HepG2 (cell line): ENCODE results near the gene SUCLG2. TPM values are rescaled to one million over a fixed set of nuclear protein-coding genes. Genes with fewer than 3 reads are reported as not detected.

Source experiments
- ATAC-seq: fragments of 200-7000 bp; cut with Tn5 transposase; 3 replicates; pipeline ENCODE4 v1.9.1; 2020; ENCODE audit warnings: mild to moderate bottlenecking, moderate library complexity
- BruUV-seq: library from RNA; stranded (reverse); fragments of 400-500 nt; replicated peaks from 2 replicates; lab custom pipeline; 2021; lab: Mats Ljungman, UMichigan
- CTCF ChIA-PET: fragments of 300-600 bp; formaldehyde crosslinking; extraction: SDS; loops from one replicate; lab custom pipeline; 2021; ENCODE audit warnings: low total read pairs, inconsistent platforms, low intra/inter-chr PET ratio; lab: Yijun Ruan, JAX
- POLR2A ChIA-PET: fragments of 350-600 bp; sonication (Branson Sonifier 250); formaldehyde crosslinking; loops from one replicate; lab custom pipeline; 2020; ENCODE audit warnings: antibody characterized with exemption, inconsistent platforms; lab: Yijun Ruan, JAX
- DNase-seq: peaks from one replicate; pipeline ENCODE4 v3.0.0-alpha.2; 2015; ENCODE audit warnings: low spot score
- FAIRE-seq: peaks from 3 replicates; lab custom pipeline; 2011; peaks lifted over from hg19 to GRCh38; lab: Jason Lieb, UNC
- H2AFZ ChIP-seq: one replicate; pipeline ENCODE4 v1.6.1; 2011; ENCODE audit warnings: low read length, inconsistent platforms
- H3K27ac ChIP-seq: fragments of 300-600 bp; 3 replicates; pipeline ENCODE4 v1.8.0; 2011; ENCODE audit warnings: mixed run types, mild to moderate bottlenecking, mixed read lengths, low read length, inconsistent platforms; ENCODE audit not compliant: insufficient read depth; ENCODE audit errors: extremely low read length
- H3K27me3 ChIP-seq, 2 experiments: fragments of 200-600 bp in 1 of 2; 2 replicates in 1 of 2; 3 replicates in 1 of 2; pipeline versions ENCODE4 v1.6.0 to v1.8.0; 2011; ENCODE audit warnings: low read length in 2 of 2, mild to moderate bottlenecking in 2 of 2, moderate library complexity in 2 of 2, inconsistent platforms in 1 of 2; ENCODE audit not compliant: insufficient read depth in 2 of 2, control insufficient read depth in 1 of 2
- H3K36me3 ChIP-seq, 2 experiments: fragments of 200-600 bp in 1 of 2; replicated peaks in 1 of 2; 2 replicates in 1 of 2; 3 replicates in 1 of 2; pipeline versions ENCODE4 v1.5.1 to v1.8.0; 2011; ENCODE audit warnings: low read length in 2 of 2, inconsistent platforms in 1 of 2; ENCODE audit not compliant: insufficient read depth in 2 of 2, control insufficient read depth in 1 of 2
- H3K4me1 ChIP-seq: 2 replicates; pipeline ENCODE4 v1.5.1; 2012; ENCODE audit warnings: low read length, inconsistent platforms; ENCODE audit not compliant: insufficient read depth
- H3K4me2 ChIP-seq: 2 replicates; pipeline ENCODE4 v1.6.0; 2011; ENCODE audit warnings: low read depth, low read length, inconsistent platforms
- H3K4me3 ChIP-seq, 3 experiments: fragments of 200-600 bp in 1 of 3; sonication (generic), shearing (Covaris generic) in 1 of 3; replicated peaks in 1 of 3; 2 replicates each; pipeline ENCODE4 v1.5.1; 2011 to 2016; ENCODE audit warnings: low read length in 3 of 3, inconsistent platforms in 2 of 3, low read depth in 2 of 3, mild to moderate bottlenecking in 2 of 3, control low read depth in 1 of 3, mixed read lengths in 1 of 3; ENCODE audit not compliant: insufficient read depth in 1 of 3
- H3K79me2 ChIP-seq: one replicate; pipeline ENCODE4 v1.6.1; 2011; ENCODE audit warnings: low read length, inconsistent platforms; ENCODE audit not compliant: insufficient read depth
- H3K9ac ChIP-seq: 2 replicates; pipeline ENCODE4 v1.6.0; 2011; ENCODE audit warnings: mild to moderate bottlenecking, low read depth, low read length, inconsistent platforms; ENCODE audit not compliant: insufficient read depth
- H3K9me3 ChIP-seq: 2 replicates; pipeline ENCODE4 v1.5.1; 2012; ENCODE audit warnings: mild to moderate bottlenecking, low read length
- H4K20me1 ChIP-seq: 2 replicates; pipeline ENCODE4 v1.6.0; 2011; ENCODE audit warnings: inconsistent platforms, mild to moderate bottlenecking, low read length, moderate library complexity; ENCODE audit not compliant: insufficient read depth
- FOXP1 ChIP-seq, 2 experiments: fragments of 450-650 bp in 1 of 2; IDR thresholded peaks; 2 replicates each; pipeline ENCODE4 v1.6.1; 2017 to 2018; ENCODE audit warnings: antibody characterized with exemption in 1 of 2
- GATA4 ChIP-seq: sonication (generic); IDR thresholded peaks from 2 replicates; pipeline ENCODE4 v1.6.1; 2016; ENCODE audit warnings: antibody characterized with exemption, low read depth, borderline replicate concordance
- PPARG ChIP-seq: conservative IDR thresholded peaks from 2 replicates; pipeline ENCODE4 v1.6.1; 2016; ENCODE audit warnings: missing biosample characterization, missing genetic modification reagents
- ZNF563 ChIP-seq: sonication (generic); formaldehyde crosslinking; IDR thresholded peaks from 2 replicates; pipeline ENCODE4 v1.8.0; 2022; ENCODE audit warnings: mild to moderate bottlenecking, moderate library complexity, missing genetic modification reagents
- ZNF572 ChIP-seq: sonication (generic); formaldehyde crosslinking; IDR thresholded peaks from 2 replicates; pipeline ENCODE4 v1.5.1; 2020; ENCODE audit warnings: mild to moderate bottlenecking, missing genetic modification reagents
- in situ Hi-C: cut with HindIII; loops from 2 replicates; pipeline ENCODE4 v1.10.0; 2017; ENCODE audit warnings: low pct_unique_long_range_greater_than_20kb; ENCODE audit not compliant: extremely low pct_ligation_motif_present
- intact Hi-C: fragments of 100-400 bp; cut with micrococcal nuclease; formaldehyde crosslinking; loops from one replicate; pipeline ENCODE4 v1.10.0; 2022; ENCODE audit not compliant: unreplicated experiment
- polyA plus RNA-seq, 8 experiments: library from polyadenylated mRNA; depleted of rRNA in 3 of 8; stranded (reverse) in 7 of 8; unstranded in 1 of 8; fragments of >200 nt; fragmentation: Illumina TruSeq in 4 of 8; extraction: Trizol in 4 of 8; gene quantifications; 2 replicates each; pipeline versions ENCODE4 v1.2.1 to v1.2.3, GENCODE V29; 2011 to 2016; ENCODE audit warnings: low read depth in 4 of 8, missing spikeins in 1 of 8, mixed read lengths in 1 of 8; ENCODE audit not compliant: insufficient read depth in 1 of 8
- total RNA-seq, 5 experiments: library from RNA; depleted of rRNA; stranded (reverse); fragments of >200 nt; fragmentation: Illumina TruSeq; extraction: Trizol; gene quantifications; 2 replicates each; pipeline ENCODE4 v1.2.3, GENCODE V29; 2016; ENCODE audit warnings: low read depth in 1 of 5
- TF ChIP-seq, protein P1 (sequence below): sonication (generic); formaldehyde crosslinking; IDR thresholded peaks from 2 replicates; pipeline ENCODE4 v1.8.0; 2022; ENCODE audit warnings: low read depth, missing genetic modification reagents
- TF ChIP-seq, protein P2 (sequence below): sonication (generic); formaldehyde crosslinking; IDR thresholded peaks from 2 replicates; pipeline ENCODE4 v1.5.0; 2020; ENCODE audit warnings: missing genetic modification reagents
- TF ChIP-seq, protein P3 (sequence below): IDR thresholded peaks from 2 replicates; pipeline ENCODE4 v1.6.1; 2016

Gene SUCLG2
- total and polyA plus RNA-seq, 2 of the 13 experiments (the other 11 are each of a cell fraction or from before 2014, with no cell fraction given), result 21.4 to 64.9 TPM

GRCh38 chr3:67357610-67358458, 296.6 kb downstream of the SUCLG2 start (continued):
- TF ChIP-seq ZNF572 (CRISPR knock-in tag), result no peak
- TF ChIP-seq GATA4, result no peak

DNA sequence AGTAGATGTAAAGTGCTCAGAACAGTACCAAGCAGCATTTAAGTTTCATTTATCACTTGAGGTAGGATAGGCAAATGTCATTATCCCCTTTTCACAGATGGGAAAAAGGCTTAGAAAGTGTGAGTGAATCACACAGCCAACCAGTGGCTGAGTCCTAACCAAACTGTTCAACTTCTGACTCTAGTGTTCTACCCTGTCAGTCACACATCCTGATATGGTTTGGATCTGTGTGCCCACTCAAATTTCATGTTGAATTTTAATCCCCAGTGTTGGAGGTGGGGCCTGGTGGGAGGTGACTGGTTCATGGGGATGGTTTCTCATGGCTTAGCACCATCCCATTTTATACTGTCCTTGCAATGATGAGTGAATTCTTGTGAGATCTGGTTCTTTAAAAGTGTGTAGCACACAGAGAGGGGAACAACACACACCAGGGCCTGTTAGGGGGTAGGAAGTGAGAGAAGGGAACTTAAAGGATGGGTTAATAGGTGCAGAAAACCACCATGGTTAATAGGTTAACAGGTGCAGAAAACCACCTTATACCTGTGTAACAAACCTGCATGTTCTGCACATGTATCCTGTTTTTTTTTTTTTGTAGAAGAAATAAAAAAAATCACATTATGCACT, 304.7 kb downstream of the SUCLG2 start:
- ChIA-PET CTCF (no interaction called here), POLR2A (no interaction called here)
- no peak overlapping the region for H3K9ac ChIP-seq
- in situ Hi-C loops (loop anchor here (25.0 kb wide), 2 partner anchors 387 to 1538 kb away; no protein-coding TSS in a partner anchor), intact Hi-C loops (no loop called here)
- no peak overlapping the region for H3K4me3 ChIP-seq
- H3K4me2 ChIP-seq, result no peak overlapping the region
- H3K4me1 ChIP-seq, result no peaks in the 10 kb centered on the region
- H4K20me1 ChIP-seq, result no peaks in the 10 kb centered on the region
- no peaks in the 10 kb centered on the region for H3K9me3 ChIP-seq
- no peak overlapping the region for H3K27ac ChIP-seq
- BruUV-seq, result no TSS peak
- no peak for DNase-seq
- H2AFZ ChIP-seq, result no peak overlapping the region
- H3K79me2 ChIP-seq, result no peaks in the 10 kb centered on the region
- FAIRE-seq, result no peak
- H3K36me3 ChIP-seq, result no peaks in the 10 kb centered on the region
- ATAC-seq, result no peak
- TF ChIP-seq, protein P1, sequence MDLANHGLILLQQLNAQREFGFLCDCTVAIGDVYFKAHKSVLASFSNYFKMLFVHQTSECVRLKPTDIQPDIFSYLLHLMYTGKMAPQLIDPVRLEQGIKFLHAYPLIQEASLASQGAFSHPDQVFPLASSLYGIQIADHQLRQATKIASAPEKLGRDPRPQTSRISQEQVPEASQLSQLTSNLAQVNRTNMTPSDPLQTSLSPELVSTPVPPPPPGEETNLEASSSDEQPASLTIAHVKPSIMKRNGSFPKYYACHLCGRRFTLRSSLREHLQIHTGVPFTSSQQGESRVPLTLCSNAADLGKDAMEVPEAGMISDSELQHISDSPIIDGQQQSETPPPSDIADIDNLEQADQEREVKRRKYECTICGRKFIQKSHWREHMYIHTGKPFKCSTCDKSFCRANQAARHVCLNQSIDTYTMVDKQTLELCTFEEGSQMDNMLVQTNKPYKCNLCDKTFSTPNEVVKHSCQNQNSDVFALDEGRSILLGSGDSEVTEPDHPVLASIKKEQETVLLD (CRISPR knock-in tag), result no peak
- TF ChIP-seq, protein P2, sequence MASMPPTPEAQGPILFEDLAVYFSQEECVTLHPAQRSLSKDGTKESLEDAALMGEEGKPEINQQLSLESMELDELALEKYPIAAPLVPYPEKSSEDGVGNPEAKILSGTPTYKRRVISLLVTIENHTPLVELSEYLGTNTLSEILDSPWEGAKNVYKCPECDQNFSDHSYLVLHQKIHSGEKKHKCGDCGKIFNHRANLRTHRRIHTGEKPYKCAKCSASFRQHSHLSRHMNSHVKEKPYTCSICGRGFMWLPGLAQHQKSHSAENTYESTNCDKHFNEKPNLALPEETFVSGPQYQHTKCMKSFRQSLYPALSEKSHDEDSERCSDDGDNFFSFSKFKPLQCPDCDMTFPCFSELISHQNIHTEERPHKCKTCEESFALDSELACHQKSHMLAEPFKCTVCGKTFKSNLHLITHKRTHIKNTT (CRISPR knock-in tag), result no peak
- TF ChIP-seq FOXP1 (IDR thresholded peaks at IDR 0.05) (no peak), FOXP1 (CRISPR knock-in tag; IDR thresholded peaks at IDR 0.05) (no peak), PPARG (CRISPR knock-in tag) (no peak), ZNF563 (CRISPR knock-in tag) (no peak)
- TF ChIP-seq, protein P3, sequence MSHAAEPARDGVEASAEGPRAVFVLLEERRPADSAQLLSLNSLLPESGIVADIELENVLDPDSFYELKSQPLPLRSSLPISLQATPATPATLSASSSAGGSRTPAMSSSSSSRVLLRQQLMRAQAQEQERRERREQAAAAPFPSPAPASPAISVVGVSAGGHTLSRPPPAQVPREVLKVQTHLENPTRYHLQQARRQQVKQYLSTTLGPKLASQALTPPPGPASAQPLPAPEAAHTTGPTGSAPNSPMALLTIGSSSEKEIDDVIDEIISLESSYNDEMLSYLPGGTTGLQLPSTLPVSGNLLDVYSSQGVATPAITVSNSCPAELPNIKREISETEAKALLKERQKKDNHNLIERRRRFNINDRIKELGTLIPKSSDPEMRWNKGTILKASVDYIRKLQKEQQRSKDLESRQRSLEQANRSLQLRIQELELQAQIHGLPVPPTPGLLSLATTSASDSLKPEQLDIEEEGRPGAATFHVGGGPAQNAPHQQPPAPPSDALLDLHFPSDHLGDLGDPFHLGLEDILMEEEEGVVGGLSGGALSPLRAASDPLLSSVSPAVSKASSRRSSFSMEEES (CRISPR knock-in tag), result no peak
- no peaks in the 10 kb centered on the region; a peak in 1 of 5 replicates for H3K27me3 ChIP-seq
